HCT116 (cell line): ENCODE results near the gene KLHDC7B. TPM values are rescaled to one million over a fixed set of nuclear protein-coding genes. Genes with fewer than 3 reads are reported as not detected.

Experiments used
- ATAC-seq: fragments of 200-7000 bp; cut with Tn5 transposase; 2 replicates; pipeline ENCODE4 v1.9.1; 2020; ENCODE audit warnings: mild to moderate bottlenecking, moderate library complexity
- BruUV-seq: library from RNA; stranded (reverse); fragments of 400-500 nt; replicated peaks from 2 replicates; lab custom pipeline; 2021; lab: Mats Ljungman, UMichigan
- CTCF ChIA-PET: fragments of 300-600 bp; sonication (Branson Sonifier 250); formaldehyde crosslinking; loops from one replicate; lab custom pipeline; 2021; ENCODE audit warnings: antibody characterized with exemption; lab: Charles Lee
- POLR2A ChIA-PET: fragments of 300-600, 350-600 bp; sonication (Branson Sonifier 250); formaldehyde crosslinking; loops from one replicate; lab custom pipeline; 2021; ENCODE audit warnings: antibody characterized with exemption; lab: Charles Lee
- RAD21 ChIA-PET, 2 experiments: fragments of 300-600 bp; sonication (Branson Sonifier 250); formaldehyde crosslinking; loops; one replicate each; lab custom pipeline; 2023; ENCODE audit warnings: low total read pairs in 2 of 2; ENCODE audit not compliant: uncharacterized antibody in 2 of 2, unreplicated experiment in 2 of 2, low non-redundant PET in 1 of 2; lab: Charles Lee
- DNase-seq: peaks from one replicate; pipeline ENCODE4 v3.0.0-alpha.2; 2010; ENCODE audit warnings: low read depth, low spot score
- H2AFZ ChIP-seq: fragments of 200-600 bp; shearing (Covaris generic), sonication (generic); 2 replicates; pipeline ENCODE4 v1.6.1; 2017; ENCODE audit warnings: low read depth, mixed run types, mixed read lengths, antibody characterized with exemption, low read length; ENCODE audit not compliant: poor library complexity, severe bottlenecking
- H3K27ac ChIP-seq: 2 replicates; pipeline ENCODE4 v1.5.1; 2012; ENCODE audit warnings: low read depth, low read length
- H3K27me3 ChIP-seq: fragments of 200-600 bp; sonication (generic); 2 replicates; pipeline ENCODE4 v1.6.1; 2016; ENCODE audit warnings: mixed run types, low read length, mixed read lengths; ENCODE audit not compliant: insufficient read depth
- H3K36me3 ChIP-seq, 2 experiments: fragments of 200-500 bp in 1 of 2; fragments of 200-600 bp in 1 of 2; sonication (Bioruptor generic) in 1 of 2; sonication (generic) in 1 of 2; 2 replicates each; pipeline versions ENCODE4 v1.5.1 to v1.6.1; 2014 to 2016; ENCODE audit warnings: low read length in 2 of 2, inconsistent platforms in 1 of 2, mixed read lengths in 1 of 2, mixed run types in 1 of 2; ENCODE audit not compliant: insufficient read depth in 2 of 2, control insufficient read depth in 1 of 2
- H3K4me1 ChIP-seq, 2 experiments: fragments of 200-600 bp in 1 of 2; sonication (generic) in 1 of 2; 2 replicates each; pipeline versions ENCODE4 v1.5.1 to v1.6.1; 2012 to 2017; ENCODE audit warnings: low read length in 2 of 2, inconsistent platforms in 1 of 2, mild to moderate bottlenecking in 1 of 2, mixed read lengths in 1 of 2, mixed run types in 1 of 2, moderate library complexity in 1 of 2; ENCODE audit not compliant: insufficient read depth in 2 of 2, control insufficient read depth in 1 of 2
- H3K4me2 ChIP-seq: fragments of 200-600 bp; sonication (generic); 2 replicates; pipeline ENCODE4 v1.6.1; 2017; ENCODE audit warnings: mixed run types, low read length, mixed read lengths
- H3K4me3 ChIP-seq, 2 experiments: fragments of 200-600 bp in 1 of 2; sonication (generic) in 1 of 2; replicated peaks in 1 of 2; 2 replicates each; pipeline ENCODE4 v1.5.1; 2011 to 2016; ENCODE audit warnings: low read length in 2 of 2, control low read depth in 1 of 2, low read depth in 1 of 2, mild to moderate bottlenecking in 1 of 2, mixed read lengths in 1 of 2, mixed run types in 1 of 2
- H3K79me2 ChIP-seq: fragments of 200-600 bp; sonication (generic); 2 replicates; pipeline ENCODE4 v1.6.1; 2017; ENCODE audit warnings: mild to moderate bottlenecking, mixed run types, low read length, moderate library complexity, mixed read lengths; ENCODE audit not compliant: insufficient read depth
- H3K9ac ChIP-seq: fragments of 200-600 bp; sonication (generic); 2 replicates; pipeline ENCODE4 v1.6.1; 2016; ENCODE audit warnings: low read length, mixed read lengths
- H3K9me2 ChIP-seq: fragments of 200-600 bp; sonication (generic), shearing (Covaris generic); 2 replicates; pipeline ENCODE4 v1.6.1; 2017; ENCODE audit warnings: mixed run types, mild to moderate bottlenecking, moderate library complexity; ENCODE audit not compliant: insufficient read depth
- H3K9me3 ChIP-seq, 2 experiments: fragments of 200-500 bp in 1 of 2; fragments of 200-600 bp in 1 of 2; sonication (Bioruptor generic) in 1 of 2; sonication (generic) in 1 of 2; 2 replicates each; pipeline ENCODE4 v1.6.1; 2014 to 2017; ENCODE audit warnings: low read length in 2 of 2, mixed read lengths in 2 of 2, inconsistent platforms in 1 of 2, low read depth in 1 of 2, mild to moderate bottlenecking in 1 of 2, mixed run types in 1 of 2, moderate library complexity in 1 of 2; ENCODE audit not compliant: control insufficient read depth in 1 of 2, insufficient read depth in 1 of 2
- H4K20me1 ChIP-seq: fragments of 200-600 bp; sonication (generic), shearing (Covaris generic); 2 replicates; pipeline ENCODE4 v1.6.1; 2017; ENCODE audit warnings: mixed run types, mild to moderate bottlenecking, moderate library complexity; ENCODE audit not compliant: insufficient read depth
- CBX3 ChIP-seq: IDR thresholded peaks from 2 replicates; pipeline ENCODE4 v1.6.1; 2012; ENCODE audit warnings: low read depth
- CEBPB ChIP-seq: IDR thresholded peaks from 2 replicates; pipeline ENCODE4 v1.6.1; 2012; ENCODE audit warnings: low read depth
- EGR1 ChIP-seq: IDR thresholded peaks from 2 replicates; pipeline ENCODE4 v1.6.1; 2012; ENCODE audit warnings: low read depth
- ELF1 ChIP-seq: IDR thresholded peaks from 2 replicates; pipeline ENCODE4 v1.6.1; 2012; ENCODE audit warnings: low read depth, borderline replicate concordance
- EZH2 ChIP-seq: fragments of 200-600 bp; sonication (generic); IDR thresholded peaks from 2 replicates; pipeline ENCODE4 v1.6.1; 2017; ENCODE audit warnings: antibody characterized with exemption, mixed run types
- EZH2phosphoT487 ChIP-seq: fragments of 200-600 bp; IDR thresholded peaks from 2 replicates; pipeline ENCODE4 v1.6.1; 2018; ENCODE audit warnings: antibody characterized with exemption, borderline replicate concordance
- MAX ChIP-seq: IDR thresholded peaks from 2 replicates; pipeline ENCODE4 v1.6.1; 2012
- POLR2A ChIP-seq: IDR thresholded peaks from 2 replicates; pipeline ENCODE4 v1.7.0; 2011; ENCODE audit warnings: borderline replicate concordance; ENCODE audit not compliant: insufficient read depth, insufficient read length; ENCODE audit errors: extremely low read depth
- POLR2AphosphoS5 ChIP-seq: IDR thresholded peaks from 2 replicates; pipeline ENCODE4 v1.6.1; 2011; ENCODE audit warnings: mild to moderate bottlenecking, low read depth, low read length, moderate library complexity
- RAD21 ChIP-seq: IDR thresholded peaks from 2 replicates; pipeline ENCODE4 v1.6.1; 2012; ENCODE audit warnings: low read depth, mild to moderate bottlenecking
- REST ChIP-seq: IDR thresholded peaks from 2 replicates; pipeline ENCODE4 v1.6.1; 2012; ENCODE audit warnings: low read depth
- SIN3A ChIP-seq: IDR thresholded peaks from 2 replicates; pipeline ENCODE4 v1.6.1; 2012; ENCODE audit warnings: low read depth
- SP1 ChIP-seq: IDR thresholded peaks from 2 replicates; pipeline ENCODE4 v1.6.1; 2012; ENCODE audit warnings: low read depth
- TCF7L2 ChIP-seq: IDR thresholded peaks from 2 replicates; pipeline ENCODE4 v1.7.0; 2011; ENCODE audit warnings: borderline replicate concordance, inconsistent platforms; ENCODE audit not compliant: insufficient read depth, insufficient read length; ENCODE audit errors: extremely low read depth
- YY1 ChIP-seq: IDR thresholded peaks from 2 replicates; pipeline ENCODE4 v1.6.1; 2011; ENCODE audit warnings: low read length, low read depth, moderate library complexity, mild to moderate bottlenecking; ENCODE audit not compliant: insufficient replicate concordance; ENCODE audit errors: extremely low read depth
- intact Hi-C: fragments of 100-400 bp; cut with micrococcal nuclease; formaldehyde crosslinking; loops from 2 replicates; pipeline ENCODE4 v1.10.0; 2022
- total RNA-seq: library from RNA; stranded (reverse); gene quantifications from one replicate; pipeline ENCODE4 v1.2.1, GENCODE V29; 2021; ENCODE audit not compliant: unreplicated experiment
- TF ChIP-seq, protein P1 (sequence below): IDR thresholded peaks from 2 replicates; pipeline ENCODE4 v1.6.1; 2011; ENCODE audit warnings: mild to moderate bottlenecking, low read length, moderate library complexity; ENCODE audit not compliant: insufficient replicate concordance; ENCODE audit errors: extremely low read depth

Gene KLHDC7B
- total RNA-seq, 1 experiment from 2014 or later = 0.69 TPM

- peaks cover 0 to 19% of the 10 kb centered on the region in 2 experiments; a peak in 2 of 4 replicates for H3K36me3 ChIP-seq
- ChIA-PET RAD21 (no interaction called here), POLR2A (no interaction called here), CTCF (no interaction called here)
- no peaks in the 10 kb centered on the region for H4K20me1 ChIP-seq
- H3K27me3 ChIP-seq = no peaks in the 10 kb centered on the region
- H3K9me3 ChIP-seq = no peaks in the 10 kb centered on the region
- peak overlapping the region; percentile 100; the same call in 1 of the 2 replicates for H3K27ac ChIP-seq
- no peak overlapping the region for H3K9ac ChIP-seq
- no peak for DNase-seq
- no peaks in the 10 kb centered on the region for H3K9me2 ChIP-seq
- no TSS peak for BruUV-seq
- no peak overlapping the region for H2AFZ ChIP-seq
- peaks cover 13 to 43% of the 10 kb centered on the region in 2 experiments; a peak in 3 of 4 replicates for H3K4me1 ChIP-seq
- TF ChIP-seq MAX = no peak
- TF ChIP-seq EZH2 = no peak
- no peak for TF ChIP-seq SIN3A
- TF ChIP-seq YY1 = no peak
- TF ChIP-seq REST = no peak
- TF ChIP-seq CEBPB = no peak
- no peak for TF ChIP-seq RAD21
- no peak for TF ChIP-seq POLR2AphosphoS5
- no peak for TF ChIP-seq EGR1
- TF ChIP-seq TCF7L2 = no peak
- TF ChIP-seq POLR2A = no peak
- no peak for TF ChIP-seq ELF1
- TF ChIP-seq CBX3 = no peak
- TF ChIP-seq EZH2phosphoT487 = no peak
- no peak for TF ChIP-seq SP1
- TF ChIP-seq, protein P1, sequence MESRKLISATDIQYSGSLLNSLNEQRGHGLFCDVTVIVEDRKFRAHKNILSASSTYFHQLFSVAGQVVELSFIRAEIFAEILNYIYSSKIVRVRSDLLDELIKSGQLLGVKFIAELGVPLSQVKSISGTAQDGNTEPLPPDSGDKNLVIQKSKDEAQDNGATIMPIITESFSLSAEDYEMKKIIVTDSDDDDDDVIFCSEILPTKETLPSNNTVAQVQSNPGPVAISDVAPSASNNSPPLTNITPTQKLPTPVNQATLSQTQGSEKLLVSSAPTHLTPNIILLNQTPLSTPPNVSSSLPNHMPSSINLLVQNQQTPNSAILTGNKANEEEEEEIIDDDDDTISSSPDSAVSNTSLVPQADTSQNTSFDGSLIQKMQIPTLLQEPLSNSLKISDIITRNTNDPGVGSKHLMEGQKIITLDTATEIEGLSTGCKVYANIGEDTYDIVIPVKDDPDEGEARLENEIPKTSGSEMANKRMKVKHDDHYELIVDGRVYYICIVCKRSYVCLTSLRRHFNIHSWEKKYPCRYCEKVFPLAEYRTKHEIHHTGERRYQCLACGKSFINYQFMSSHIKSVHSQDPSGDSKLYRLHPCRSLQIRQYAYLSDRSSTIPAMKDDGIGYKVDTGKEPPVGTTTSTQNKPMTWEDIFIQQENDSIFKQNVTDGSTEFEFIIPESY = no peak
- H3K4me2 ChIP-seq = no peak overlapping the region; the same call in 1 of the 2 replicates
- peaks cover 25% of the 10 kb centered on the region for H3K79me2 ChIP-seq
- H3K4me3 ChIP-seq = no peak overlapping the region
- intact Hi-C loops = no loop called here
- ATAC-seq = no peak
Measured at GRCh38 chr22:50523458-50523805, 22.3 kb upstream of the KLHDC7B start.
